CD4-positive, alpha-beta T cell treated with Interleukin-17A for 4 hours (primary cell): Measurements from ENCODE around the gene UNC5C.

Experiments
- DNase-seq: peaks from one replicate; pipeline ENCODE4 v3.0.0-alpha.2; 2020; ENCODE audit warnings: mixed read lengths

Gene UNC5C

GRCh38 chr4:95256108-95256835, 292.5 kb downstream of the UNC5C start:
- no peak for DNase-seq

- no peak for DNase-seq
These were observed 293.2 kb downstream of the UNC5C start for GRCh38 chr4:95255396-95256107.

DNA sequence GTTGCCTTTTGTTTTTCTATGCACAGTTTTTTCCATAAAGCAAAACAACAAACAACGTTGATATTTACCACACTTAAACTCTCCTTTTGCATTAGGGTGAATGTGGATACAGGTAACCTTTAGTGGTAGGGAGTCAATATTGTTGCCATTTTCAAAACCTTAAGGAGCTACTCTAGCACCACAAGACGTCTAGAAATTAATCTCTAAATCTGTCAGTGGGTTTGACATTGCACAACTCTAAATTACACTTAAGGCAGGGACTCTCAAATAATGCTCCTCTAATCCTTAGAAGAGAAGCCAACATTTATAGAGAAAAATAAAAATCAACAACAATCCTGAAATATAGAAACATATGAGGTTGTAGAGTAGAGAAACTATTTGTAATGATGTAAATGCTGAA, 297.2 kb downstream of the UNC5C start:
- DNase-seq: no peak

- DNase-seq: no peak
These were observed 298.1 kb downstream of the UNC5C start for GRCh38 chr4:95250544-95251137.

- no peak for DNase-seq
These were observed 299.2 kb downstream of the UNC5C start for GRCh38 chr4:95249426-95250021.

GRCh38 chr4:95248720-95249425, 299.9 kb downstream of the UNC5C start:
- no peak for DNase-seq

GRCh38 chr4:95243892-95244291, 304.9 kb downstream of the UNC5C start:
- DNase-seq: no peak

GRCh38 chr4:95238554-95238953, 310.2 kb downstream of the UNC5C start:
- DNase-seq: no peak

GRCh38 chr4:95232358-95233156, 316.2 kb downstream of the UNC5C start:
- no peak for DNase-seq

- no peak for DNase-seq
These were observed 317.1 kb downstream of the UNC5C start for GRCh38 chr4:95231681-95232080.

DNA sequence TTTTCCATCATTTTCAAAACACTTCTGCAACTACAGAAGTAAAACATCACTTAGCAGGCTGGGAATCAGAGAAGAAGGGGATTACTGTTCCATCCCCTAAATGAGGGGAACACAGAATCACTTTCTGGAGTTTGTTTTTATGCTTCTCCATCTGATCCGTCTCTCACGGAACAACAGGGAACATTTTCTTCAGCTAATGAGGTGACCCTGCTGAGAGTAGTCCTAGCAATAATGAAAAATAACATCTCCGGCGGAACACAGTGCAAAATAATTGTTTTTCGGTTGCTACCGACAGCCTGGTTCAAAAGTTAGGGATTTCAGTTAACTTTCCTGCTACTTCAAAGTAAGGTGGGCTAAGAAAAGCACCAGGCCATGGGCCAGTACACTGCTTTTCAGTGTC, 322.9 kb downstream of the UNC5C start:
- DNase-seq: no peak

- no peak for DNase-seq
These were observed 324.4 kb downstream of the UNC5C start for GRCh38 chr4:95224402-95224801.

DNA sequence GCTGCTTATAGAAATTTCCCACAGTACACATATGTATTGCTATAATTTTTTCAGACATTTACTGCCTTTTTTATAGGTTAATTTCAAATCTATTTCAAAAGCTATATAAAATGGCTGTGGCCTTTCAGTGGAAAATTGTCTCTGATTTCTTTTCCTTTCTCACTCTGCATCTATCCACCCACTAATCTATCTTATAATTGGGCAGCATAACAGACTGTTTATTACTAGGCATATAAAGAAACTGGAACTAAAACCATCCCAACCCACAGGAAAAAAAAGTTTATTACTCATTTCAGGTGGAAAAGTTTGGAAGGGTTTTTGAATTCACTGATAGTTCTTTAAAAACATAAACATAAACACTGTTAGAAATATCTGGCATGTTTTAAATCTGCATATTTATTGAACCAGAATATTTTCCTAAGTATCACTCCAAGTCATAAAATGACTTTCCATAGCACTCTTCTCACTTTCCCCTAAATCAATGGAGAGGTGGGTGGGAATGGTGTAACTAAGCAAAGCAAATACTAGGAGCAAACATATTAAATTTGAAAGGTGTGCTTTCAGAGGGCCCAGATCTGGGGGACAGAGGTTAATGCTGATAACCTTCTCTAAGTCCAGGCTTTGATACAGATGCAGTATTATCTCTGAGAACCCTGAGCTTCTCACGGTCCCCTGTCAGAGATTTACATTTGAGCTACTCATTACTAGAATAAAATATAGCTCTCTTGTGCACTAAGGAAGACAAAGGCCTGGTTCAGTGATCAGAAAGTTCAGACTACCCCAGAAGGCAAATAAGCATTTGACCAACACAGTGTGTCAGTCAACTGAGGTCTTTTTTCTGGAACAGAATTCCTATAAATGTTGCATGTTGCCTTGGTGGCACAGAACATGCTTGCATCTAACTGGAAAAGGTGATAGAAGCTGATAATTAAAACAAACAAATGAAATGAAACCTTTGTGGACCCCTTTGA, 328.3 kb downstream of the UNC5C start:
- no peak for DNase-seq

GRCh38 chr4:95219109-95219508, 329.7 kb downstream of the UNC5C start:
- no peak for DNase-seq

- no peak for DNase-seq
These were observed 331.6 kb downstream of the UNC5C start for GRCh38 chr4:95217197-95217596.

- DNase-seq: no peak
These were observed 332.1 kb downstream of the UNC5C start for GRCh38 chr4:95216636-95217035.

DNA sequence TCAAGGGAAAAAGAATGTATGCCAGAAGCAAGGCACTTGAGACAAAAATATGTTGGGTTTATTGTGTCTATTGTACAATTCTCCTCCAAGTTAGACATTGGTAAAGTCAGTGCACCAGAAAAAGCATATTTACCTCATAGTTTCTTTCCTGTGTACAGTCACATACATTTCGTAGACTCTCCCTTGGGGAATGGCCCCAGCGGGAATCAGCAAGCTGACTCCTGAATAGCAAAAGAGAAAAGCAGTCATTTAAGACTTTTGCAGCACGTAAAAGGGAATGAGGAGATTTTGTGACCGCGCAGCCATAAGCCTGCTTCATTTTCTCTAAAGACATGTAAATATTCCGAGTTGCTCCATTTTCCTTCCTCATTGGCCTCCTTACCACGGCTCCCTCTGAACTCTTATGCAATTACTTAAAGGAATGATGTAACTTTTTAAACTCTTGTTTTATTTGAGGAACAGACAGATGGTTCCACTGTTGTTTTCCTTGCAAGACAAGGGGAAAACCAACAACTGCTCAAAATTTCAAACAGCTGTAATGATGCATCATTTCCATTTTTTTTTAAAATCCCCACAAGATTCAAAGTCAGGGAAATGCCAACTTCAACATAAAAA, 332.7 kb downstream of the UNC5C start:
- DNase-seq: no peak

DNA sequence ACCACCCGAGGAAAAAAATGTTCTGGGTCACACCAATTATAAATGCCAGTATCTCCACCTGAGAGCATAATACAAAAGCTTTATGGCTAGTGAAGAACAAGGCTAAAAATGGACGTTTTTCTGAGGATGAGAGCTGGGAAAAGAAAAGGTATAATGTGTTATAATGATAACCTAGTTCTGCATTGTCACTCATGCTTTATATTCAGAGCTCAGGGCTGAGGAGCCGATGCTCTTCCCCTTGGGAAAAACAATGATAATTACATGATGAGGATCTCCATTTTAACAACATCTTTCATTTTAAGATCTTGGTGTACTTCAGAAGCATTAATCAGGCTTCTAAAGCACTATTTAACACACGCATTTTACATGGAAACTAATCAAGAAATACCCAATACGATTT, 333.7 kb downstream of the UNC5C start:
- DNase-seq: no peak

- DNase-seq: no peak
These were observed 334.4 kb downstream of the UNC5C start for GRCh38 chr4:95214408-95214807.

GRCh38 chr4:95213366-95213765, 335.4 kb downstream of the UNC5C start:
- no peak for DNase-seq

DNA sequence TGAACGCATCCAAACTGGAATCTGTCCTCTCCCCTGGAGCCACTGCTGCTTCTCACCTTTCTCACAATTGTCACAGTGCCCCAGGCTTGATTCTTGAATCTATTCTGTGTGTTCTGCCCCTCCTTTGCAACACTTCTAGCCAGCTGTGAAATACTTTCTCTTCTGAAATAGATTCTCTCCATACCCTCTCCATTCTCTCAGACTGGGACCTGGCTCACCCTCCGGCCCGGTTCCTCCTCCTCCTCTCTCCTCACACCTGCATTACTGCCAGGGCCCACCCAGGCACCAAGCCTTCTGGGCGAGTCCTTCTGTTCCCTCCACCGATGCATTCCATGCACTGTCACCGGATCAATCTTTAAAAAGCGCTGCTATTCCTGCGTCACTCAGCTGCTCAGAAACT, 336.1 kb downstream of the UNC5C start:
- no peak for DNase-seq
